Endothelial cell of umbilical vein (primary cell): ENCODE results near the gene ZNF879.

Experiments used
- CTCF ChIP-seq, 2 donors: IDR thresholded peaks; 1 replicate in 1 of 2; 2 replicates in 1 of 2; pipeline ENCODE4 v1.5.1; 2011; ENCODE audit warnings: low read length in 2 of 2, mild to moderate bottlenecking in 2 of 2, moderate library complexity in 2 of 2, control low read depth in 1 of 2, inconsistent platforms in 1 of 2, low read depth in 1 of 2; ENCODE audit not compliant: insufficient read depth in 1 of 2; ENCODE audit errors: extremely low read depth in 1 of 2
- MAX ChIP-seq: IDR thresholded peaks from 2 replicates; pipeline ENCODE4 v1.6.1; 2011; ENCODE audit not compliant: insufficient read depth, insufficient read length
- POLR2A ChIP-seq: IDR thresholded peaks from 2 replicates; pipeline ENCODE4 v1.6.1; 2012; ENCODE audit warnings: low read depth, mild to moderate bottlenecking, control low read depth, low read length
- POLR2AphosphoS5 ChIP-seq: IDR thresholded peaks from 2 replicates; pipeline ENCODE4 v1.6.1; 2012; ENCODE audit warnings: low read depth, mild to moderate bottlenecking, control low read depth, low read length, moderate library complexity; ENCODE audit not compliant: insufficient read depth

GRCh38 chr5:178989311-178989710 is 34.3 kb upstream of the ZNF879 start:
- TF ChIP-seq CTCF (IDR thresholded peaks at IDR 0.05; ENCODE audit: extremely low read depth in 1 of 2, insufficient read depth in 1 of 2, low read depth in 1 of 2, low read length in 2 of 2), result no peak
- TF ChIP-seq POLR2A, result no peak
- no peak for TF ChIP-seq MAX
- no peak for TF ChIP-seq POLR2AphosphoS5
